ENCODE measurements around the gene PTPMT1. TPM values are rescaled to one million over a fixed set of nuclear protein-coding genes. Genes with fewer than 3 reads are reported as not detected.

Gene PTPMT1
- polyA plus RNA-seq, 2 of the 4 experiments (the other 2 are of a cell fraction) = 63.4 to 69.2 TPM

DNA sequence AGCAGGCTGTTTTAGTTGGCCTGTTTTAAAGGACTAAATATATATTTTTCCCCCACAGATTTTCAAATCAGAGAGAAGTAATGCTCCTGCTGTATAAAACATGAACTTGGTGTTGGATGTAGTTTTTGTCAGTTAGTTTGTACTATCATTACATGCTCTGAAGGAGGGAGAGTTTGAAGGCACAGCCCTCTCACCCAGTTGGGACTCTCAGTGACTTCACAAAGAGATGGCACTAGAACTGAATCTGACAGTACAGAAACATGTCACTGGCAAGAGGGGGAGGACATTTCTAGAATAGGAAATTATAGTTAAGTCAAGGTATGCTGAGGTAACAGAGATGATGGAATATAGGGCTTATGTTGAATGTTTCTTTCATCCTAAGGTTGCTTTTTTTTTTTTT is 49.9 kb downstream of the PTPMT1 start:
- Histone ChIP-seq H3K4me2 (no peak overlapping the region), H3K4me1 (no peaks in the 10 kb centered on the region), H3K27ac (no peak overlapping the region), H3K4me3 (no peak overlapping the region), H3K9me3 (no peaks in the 10 kb centered on the region)
- CTCF ChIA-PET = no interaction called here
- no peak for TF ChIP-seq ESRRA (IDR thresholded peaks at IDR 0.05; ENCODE audit: borderline replicate concordance, low read length)
- TF ChIP-seq REST (IDR thresholded peaks at IDR 0.05) = no peak
- TF ChIP-seq RFX5 (IDR thresholded peaks at IDR 0.05) = no peak
- TF ChIP-seq PBX3 (IDR thresholded peaks at IDR 0.05) = no peak
- no peak for TF ChIP-seq NR3C1 (IDR thresholded peaks at IDR 0.05)
- no peak for TF ChIP-seq KDM1A (IDR thresholded peaks at IDR 0.05; ENCODE audit: low read depth)
- TF ChIP-seq HDAC2 (IDR thresholded peaks at IDR 0.05) = no peak
- TF ChIP-seq FOSL2 (IDR thresholded peaks at IDR 0.05) = no peak
- no peak for TF ChIP-seq FOSL2 (CRISPR knock-in tag; IDR thresholded peaks at IDR 0.05)
- TF ChIP-seq POLR2AphosphoS2 (conservative IDR thresholded peaks at IDR 0.05; ENCODE audit: low read length) = no peak
- TF ChIP-seq ZFP36 (IDR thresholded peaks at IDR 0.05; ENCODE audit: borderline replicate concordance, partially characterized antibody) = no peak
- TF ChIP-seq CEBPB (IDR thresholded peaks at IDR 0.05) = no peak
- TF ChIP-seq RAD21 (conservative IDR thresholded peaks at IDR 0.05 in 1 of 2, IDR thresholded peaks at IDR 0.05 in 1 of 2) = no peak
- TF ChIP-seq HOXB13 (CRISPR knock-in tag; IDR thresholded peaks at IDR 0.05; ENCODE audit: low read depth) = no peak
- no peak for TF ChIP-seq CHD2 (IDR thresholded peaks at IDR 0.05; ENCODE audit: low read length, partially characterized antibody)
- no peak for TF ChIP-seq RARB (CRISPR knock-in tag; IDR thresholded peaks at IDR 0.05)
- TF ChIP-seq CBX2 (IDR thresholded peaks at IDR 0.05; ENCODE audit: borderline replicate concordance, low read depth) = no peak
- TF ChIP-seq ZNF302 (CRISPR knock-in tag; IDR thresholded peaks at IDR 0.05) = no peak
- no peak for TF ChIP-seq SREBF2 (IDR thresholded peaks at IDR 0.05)
- TF ChIP-seq CHD4 (IDR thresholded peaks at IDR 0.05; ENCODE audit: borderline replicate concordance) = no peak
- TF ChIP-seq USF2 (IDR thresholded peaks at IDR 0.05) = no peak
- POLR2A ChIA-PET = no interaction called here
- no peak for DNase-seq (ENCODE audit: low read depth in 1 of 2, low spot score in 1 of 2)
- ATAC-seq = no peak
- no peak for FAIRE-seq

- Histone ChIP-seq H3K27ac (no peak overlapping the region), H3K4me3 (no peak overlapping the region), H3K4me1 (no peaks in the 10 kb centered on the region), H3K4me2 (no peak overlapping the region), H3K9me3 (no peaks in the 10 kb centered on the region)
- FAIRE-seq (no peak), ATAC-seq (peak; percentile 76 to 86), DNase-seq (ENCODE audit: low read depth in 1 of 2, low spot score in 1 of 2) (peak; percentile 37 to 63)
- ChIA-PET POLR2A (interaction anchor here (0.7 kb wide), 1 partner anchor 24 kb away, joined by 3 read pairs; no protein-coding TSS in a partner anchor), CTCF (interaction anchor here (0.7 to 1.4 kb wide), 5 partner anchors 9 to 31 kb away, joined by 3 to 12 read pairs (median 3); no protein-coding TSS in a partner anchor)
- TF ChIP-seq CTCF (IDR thresholded peaks at IDR 0.05) (peak; percentile 44), SMC3 (IDR thresholded peaks at IDR 0.05) (0 out of 3 replicates have a peak, but pooled peaks have one; percentile 18), ZNF302 (CRISPR knock-in tag; IDR thresholded peaks at IDR 0.05) (no peak), RAD21 (conservative IDR thresholded peaks at IDR 0.05 in 1 of 2, IDR thresholded peaks at IDR 0.05 in 1 of 2) (peak; percentile 33 to 75; a peak in 3 of 5 replicates), FOSL2 (IDR thresholded peaks at IDR 0.05) (no peak), FOSL2 (CRISPR knock-in tag; IDR thresholded peaks at IDR 0.05) (no peak), ELK1 (IDR thresholded peaks at IDR 0.05; ENCODE audit: low read depth, low read length) (no peak)
- 85% methylated on average over 10 of the region's 10 CpGs for WGBS (ENCODE audit: missing lambda C conversion rate)
Observed at GRCh38 chr11:47616726-47617416, 51.5 kb downstream of the PTPMT1 start.

Data from A549 (cell line).